HepG2 (cell line): ENCODE data around the gene ZFR. TPM values are rescaled to one million over a fixed set of nuclear protein-coding genes. Genes with fewer than 3 reads are reported as not detected.

Experiments used
- ELF4 ChIP-seq: sonication (generic); formaldehyde crosslinking; IDR thresholded peaks from 2 replicates; pipeline ENCODE4 v1.5.0; 2020; ENCODE audit warnings: missing genetic modification reagents, mild to moderate bottlenecking, moderate library complexity, borderline replicate concordance
- FOXC1 ChIP-seq: sonication (generic); formaldehyde crosslinking; IDR thresholded peaks from 2 replicates; pipeline ENCODE4 v1.8.0; 2022; ENCODE audit warnings: mild to moderate bottlenecking, missing genetic modification reagents, borderline replicate concordance
- IRF2 ChIP-seq: IDR thresholded peaks from 2 replicates; pipeline ENCODE4 v1.6.1; 2018; ENCODE audit warnings: missing genetic modification reagents, missing compliant biosample characterization
- POLR2G ChIP-seq: fragments of 200-400 bp; formaldehyde crosslinking; IDR thresholded peaks from 2 replicates; pipeline ENCODE4 v1.6.1; 2018; ENCODE audit warnings: mild to moderate bottlenecking, low read depth, low read length, moderate library complexity
- RFX3 ChIP-seq: IDR thresholded peaks from 2 replicates; pipeline ENCODE4 v1.6.1; 2016; ENCODE audit warnings: missing biosample characterization, missing genetic modification reagents
- SMARCE1 ChIP-seq: fragments of 450-650 bp; IDR thresholded peaks from 2 replicates; pipeline ENCODE4 v1.6.1; 2017; ENCODE audit warnings: borderline replicate concordance
- ZC3H4 ChIP-seq: sonication (generic); formaldehyde crosslinking; IDR thresholded peaks from 2 replicates; pipeline ENCODE4 v1.4.0; 2020; ENCODE audit warnings: missing genetic modification reagents, borderline replicate concordance
- ZFY ChIP-seq: sonication (generic); formaldehyde crosslinking; IDR thresholded peaks from 2 replicates; pipeline ENCODE4 v1.4.0; 2020; ENCODE audit warnings: missing genetic modification reagents
- ZKSCAN1 ChIP-seq: fragments of 150-350 bp; IDR thresholded peaks from 2 replicates; pipeline ENCODE4 v1.6.1; 2014; ENCODE audit warnings: low read length
- ZNF17 ChIP-seq: sonication (generic); formaldehyde crosslinking; IDR thresholded peaks from 2 replicates; pipeline ENCODE4 v1.5.0; 2020; ENCODE audit warnings: mild to moderate bottlenecking, missing genetic modification reagents
- ZNF317 ChIP-seq: sonication (generic); formaldehyde crosslinking; IDR thresholded peaks from 2 replicates; pipeline ENCODE4 v1.5.0; 2020; ENCODE audit warnings: mild to moderate bottlenecking, missing genetic modification reagents
- ZNF530 ChIP-seq: sonication (generic); formaldehyde crosslinking; IDR thresholded peaks from 2 replicates; pipeline ENCODE4 v1.5.0; 2020; ENCODE audit warnings: low read depth, mild to moderate bottlenecking, missing genetic modification reagents
- ZNF737 ChIP-seq: sonication (generic); formaldehyde crosslinking; IDR thresholded peaks from 2 replicates; pipeline ENCODE4 v1.5.0; 2020; ENCODE audit warnings: missing genetic modification reagents, mild to moderate bottlenecking, borderline replicate concordance
- polyA plus RNA-seq, 8 experiments: library from polyadenylated mRNA; depleted of rRNA in 3 of 8; stranded (reverse) in 7 of 8; unstranded in 1 of 8; fragments of >200 nt; fragmentation: Illumina TruSeq in 4 of 8; extraction: Trizol in 4 of 8; gene quantifications; 2 replicates each; pipeline versions ENCODE4 v1.2.1 to v1.2.3, GENCODE V29; 2011 to 2016; ENCODE audit warnings: low read depth in 4 of 8, missing spikeins in 1 of 8, mixed read lengths in 1 of 8; ENCODE audit not compliant: insufficient read depth in 1 of 8
- total RNA-seq, 5 experiments: library from RNA; depleted of rRNA; stranded (reverse); fragments of >200 nt; fragmentation: Illumina TruSeq; extraction: Trizol; gene quantifications; 2 replicates each; pipeline ENCODE4 v1.2.3, GENCODE V29; 2016; ENCODE audit warnings: low read depth in 1 of 5
- TF ChIP-seq, protein P1 (sequence below): sonication (generic); formaldehyde crosslinking; IDR thresholded peaks from 2 replicates; pipeline ENCODE4 v1.4.0; 2020; ENCODE audit warnings: mild to moderate bottlenecking, low read depth, missing genetic modification reagents
- TF ChIP-seq, protein P2 (sequence below): sonication (generic); formaldehyde crosslinking; IDR thresholded peaks from 2 replicates; pipeline ENCODE4 v1.8.1; 2023; ENCODE audit warnings: mild to moderate bottlenecking, inconsistent platforms, moderate library complexity, missing genetic modification reagents, borderline replicate concordance
- TF ChIP-seq, protein P3 (sequence below): sonication (generic); formaldehyde crosslinking; IDR thresholded peaks from 2 replicates; pipeline ENCODE4 v1.4.0; 2020; ENCODE audit warnings: missing genetic modification reagents
- TF ChIP-seq, protein P4 (sequence below): IDR thresholded peaks from 2 replicates; pipeline ENCODE4 v1.6.1; 2016; ENCODE audit warnings: low read depth
- TF ChIP-seq, protein P5 (sequence below): sonication (generic); formaldehyde crosslinking; conservative IDR thresholded peaks from 2 replicates; pipeline ENCODE4 v1.4.0; 2020; ENCODE audit warnings: missing genetic modification reagents

Gene ZFR
- total and polyA plus RNA-seq, 2 of the 13 experiments (the other 11 are each of a cell fraction or from before 2014, with no cell fraction given) = 89.0 to 92.8 TPM

DNA sequence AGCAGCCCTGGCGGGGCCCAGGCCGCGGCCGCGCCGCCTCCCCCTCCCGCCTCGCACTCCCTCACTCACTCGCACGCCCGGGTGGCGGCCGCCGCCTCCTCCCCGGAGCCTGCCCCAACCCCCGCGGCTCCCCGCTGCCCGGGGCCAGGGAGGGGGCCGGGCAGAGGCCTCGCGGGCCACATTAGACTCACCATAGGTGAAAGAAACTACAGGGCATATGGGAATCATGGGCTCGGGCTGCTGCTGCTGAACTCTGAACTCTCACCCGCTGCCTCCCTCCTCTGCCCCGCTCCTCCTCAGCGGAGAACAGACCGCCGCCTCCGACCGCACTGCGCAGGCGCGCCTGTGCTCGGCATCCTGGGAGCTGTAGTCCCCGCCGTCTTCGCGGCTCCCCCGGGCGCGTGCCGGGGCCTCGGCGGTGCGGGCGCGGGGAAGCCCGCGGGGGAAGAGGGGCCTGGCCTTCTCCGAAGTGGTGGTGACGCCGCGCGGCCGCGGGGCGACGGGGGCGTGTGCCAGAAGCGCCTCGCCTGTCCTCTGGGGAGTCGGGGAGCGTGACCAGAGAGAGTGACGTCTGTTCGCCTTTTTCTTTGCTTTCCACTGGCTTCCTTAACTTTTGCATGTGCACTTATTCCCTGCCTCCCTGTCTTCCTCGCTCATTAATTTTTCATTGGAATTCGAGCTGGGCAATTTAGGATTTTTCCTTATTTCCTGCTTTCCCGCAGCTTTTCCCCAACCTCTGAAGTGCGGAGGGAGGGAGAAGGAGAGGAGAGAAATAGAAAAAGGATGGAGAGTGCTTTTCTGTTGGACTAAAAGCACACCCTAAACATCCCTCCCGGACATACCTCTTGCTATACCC lies at the start of gene ZFR (continued):
- TF ChIP-seq, protein P1, sequence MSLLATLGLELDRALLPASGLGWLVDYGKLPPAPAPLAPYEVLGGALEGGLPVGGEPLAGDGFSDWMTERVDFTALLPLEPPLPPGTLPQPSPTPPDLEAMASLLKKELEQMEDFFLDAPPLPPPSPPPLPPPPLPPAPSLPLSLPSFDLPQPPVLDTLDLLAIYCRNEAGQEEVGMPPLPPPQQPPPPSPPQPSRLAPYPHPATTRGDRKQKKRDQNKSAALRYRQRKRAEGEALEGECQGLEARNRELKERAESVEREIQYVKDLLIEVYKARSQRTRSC = peak; percentile 64; the same call in 1 of the 2 replicates
- TF ChIP-seq ZC3H4 (CRISPR knock-in tag) (no peak), POLR2G (peak; percentile 89), ELF4 (CRISPR knock-in tag) (0 out of 2 replicates have a peak, but pooled peaks have one; percentile 57), ZNF737 (no peak), RFX3 (CRISPR knock-in tag) (no peak), IRF2 (CRISPR knock-in tag) (peak; percentile 77; the same call in 1 of the 2 replicates), ZNF17 (CRISPR knock-in tag) (no peak), ZKSCAN1 (no peak), ZNF530 (no peak), FOXC1 (peak; percentile 77; the same call in 1 of the 2 replicates), ZNF317 (CRISPR knock-in tag) (no peak), ZFY (CRISPR knock-in tag) (peak; percentile 90), SMARCE1 (no peak)
- TF ChIP-seq, protein P2, sequence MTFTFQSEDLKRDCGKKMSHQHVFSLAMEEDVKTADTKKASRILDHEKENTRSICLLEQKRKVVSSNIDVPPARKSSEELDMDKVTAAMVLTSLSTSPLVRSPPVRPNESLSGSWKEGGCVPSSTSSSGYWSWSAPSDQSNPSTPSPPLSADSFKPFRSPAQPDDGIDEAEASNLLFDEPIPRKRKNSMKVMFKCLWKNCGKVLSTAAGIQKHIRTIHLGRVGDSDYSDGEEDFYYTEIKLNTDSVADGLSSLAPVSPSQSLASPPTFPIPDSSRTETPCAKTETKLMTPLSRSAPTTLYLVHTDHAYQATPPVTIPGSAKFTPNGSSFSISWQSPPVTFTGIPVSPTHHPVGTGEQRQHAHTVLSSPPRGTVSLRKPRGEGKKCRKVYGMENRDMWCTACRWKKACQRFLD = no peak
- TF ChIP-seq, protein P3, sequence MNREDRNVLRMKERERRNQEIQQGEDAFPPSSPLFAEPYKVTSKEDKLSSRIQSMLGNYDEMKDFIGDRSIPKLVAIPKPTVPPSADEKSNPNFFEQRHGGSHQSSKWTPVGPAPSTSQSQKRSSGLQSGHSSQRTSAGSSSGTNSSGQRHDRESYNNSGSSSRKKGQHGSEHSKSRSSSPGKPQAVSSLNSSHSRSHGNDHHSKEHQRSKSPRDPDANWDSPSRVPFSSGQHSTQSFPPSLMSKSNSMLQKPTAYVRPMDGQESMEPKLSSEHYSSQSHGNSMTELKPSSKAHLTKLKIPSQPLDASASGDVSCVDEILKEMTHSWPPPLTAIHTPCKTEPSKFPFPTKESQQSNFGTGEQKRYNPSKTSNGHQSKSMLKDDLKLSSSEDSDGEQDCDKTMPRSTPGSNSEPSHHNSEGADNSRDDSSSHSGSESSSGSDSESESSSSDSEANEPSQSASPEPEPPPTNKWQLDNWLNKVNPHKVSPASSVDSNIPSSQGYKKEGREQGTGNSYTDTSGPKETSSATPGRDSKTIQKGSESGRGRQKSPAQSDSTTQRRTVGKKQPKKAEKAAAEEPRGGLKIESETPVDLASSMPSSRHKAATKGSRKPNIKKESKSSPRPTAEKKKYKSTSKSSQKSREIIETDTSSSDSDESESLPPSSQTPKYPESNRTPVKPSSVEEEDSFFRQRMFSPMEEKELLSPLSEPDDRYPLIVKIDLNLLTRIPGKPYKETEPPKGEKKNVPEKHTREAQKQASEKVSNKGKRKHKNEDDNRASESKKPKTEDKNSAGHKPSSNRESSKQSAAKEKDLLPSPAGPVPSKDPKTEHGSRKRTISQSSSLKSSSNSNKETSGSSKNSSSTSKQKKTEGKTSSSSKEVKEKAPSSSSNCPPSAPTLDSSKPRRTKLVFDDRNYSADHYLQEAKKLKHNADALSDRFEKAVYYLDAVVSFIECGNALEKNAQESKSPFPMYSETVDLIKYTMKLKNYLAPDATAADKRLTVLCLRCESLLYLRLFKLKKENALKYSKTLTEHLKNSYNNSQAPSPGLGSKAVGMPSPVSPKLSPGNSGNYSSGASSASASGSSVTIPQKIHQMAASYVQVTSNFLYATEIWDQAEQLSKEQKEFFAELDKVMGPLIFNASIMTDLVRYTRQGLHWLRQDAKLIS (CRISPR knock-in tag) = no peak
- TF ChIP-seq, protein P4, sequence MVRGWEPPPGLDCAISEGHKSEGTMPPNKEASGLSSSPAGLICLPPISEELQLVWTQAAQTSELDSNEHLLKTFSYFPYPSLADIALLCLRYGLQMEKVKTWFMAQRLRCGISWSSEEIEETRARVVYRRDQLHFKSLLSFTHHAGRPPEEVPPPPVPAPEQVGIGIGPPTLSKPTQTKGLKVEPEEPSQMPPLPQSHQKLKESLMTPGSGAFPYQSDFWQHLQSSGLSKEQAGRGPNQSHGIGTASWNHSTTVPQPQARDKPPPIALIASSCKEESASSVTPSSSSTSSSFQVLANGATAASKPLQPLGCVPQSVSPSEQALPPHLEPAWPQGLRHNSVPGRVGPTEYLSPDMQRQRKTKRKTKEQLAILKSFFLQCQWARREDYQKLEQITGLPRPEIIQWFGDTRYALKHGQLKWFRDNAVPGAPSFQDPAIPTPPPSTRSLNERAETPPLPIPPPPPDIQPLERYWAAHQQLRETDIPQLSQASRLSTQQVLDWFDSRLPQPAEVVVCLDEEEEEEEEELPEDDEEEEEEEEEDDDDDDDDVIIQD = no peak
- TF ChIP-seq, protein P5, sequence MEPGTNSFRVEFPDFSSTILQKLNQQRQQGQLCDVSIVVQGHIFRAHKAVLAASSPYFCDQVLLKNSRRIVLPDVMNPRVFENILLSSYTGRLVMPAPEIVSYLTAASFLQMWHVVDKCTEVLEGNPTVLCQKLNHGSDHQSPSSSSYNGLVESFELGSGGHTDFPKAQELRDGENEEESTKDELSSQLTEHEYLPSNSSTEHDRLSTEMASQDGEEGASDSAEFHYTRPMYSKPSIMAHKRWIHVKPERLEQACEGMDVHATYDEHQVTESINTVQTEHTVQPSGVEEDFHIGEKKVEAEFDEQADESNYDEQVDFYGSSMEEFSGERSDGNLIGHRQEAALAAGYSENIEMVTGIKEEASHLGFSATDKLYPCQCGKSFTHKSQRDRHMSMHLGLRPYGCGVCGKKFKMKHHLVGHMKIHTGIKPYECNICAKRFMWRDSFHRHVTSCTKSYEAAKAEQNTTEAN (CRISPR knock-in tag) = peak; percentile 71
